GM13976 (cell line): ENCODE data around the gene EHMT1.

Source experiments
- DNase-seq: peaks from one replicate; pipeline ENCODE4 v3.0.0; 2012; ENCODE audit warnings: low spot score
- in situ Hi-C: fragments of 300-500 bp; cut with MboI; formaldehyde crosslinking; loops from one replicate; pipeline ENCODE4 v1.12.0; 2022; ENCODE audit warnings: low sequenced_read_pairs, mixed read lengths, inconsistent platforms; ENCODE audit not compliant: unreplicated experiment
- TF ChIP-seq, protein P1 (sequence below): IDR thresholded peaks from 2 replicates; pipeline ENCODE4 v1.5.1; 2012; ENCODE audit warnings: borderline replicate concordance, mild to moderate bottlenecking; ENCODE audit not compliant: insufficient read depth; ENCODE audit errors: extremely low read depth, missing control alignments, control extremely low read depth

The EHMT1 gene

GRCh38 chr9:137683262-137683864 is 64.6 kb downstream of the EHMT1 start:
- TF ChIP-seq, protein P1, sequence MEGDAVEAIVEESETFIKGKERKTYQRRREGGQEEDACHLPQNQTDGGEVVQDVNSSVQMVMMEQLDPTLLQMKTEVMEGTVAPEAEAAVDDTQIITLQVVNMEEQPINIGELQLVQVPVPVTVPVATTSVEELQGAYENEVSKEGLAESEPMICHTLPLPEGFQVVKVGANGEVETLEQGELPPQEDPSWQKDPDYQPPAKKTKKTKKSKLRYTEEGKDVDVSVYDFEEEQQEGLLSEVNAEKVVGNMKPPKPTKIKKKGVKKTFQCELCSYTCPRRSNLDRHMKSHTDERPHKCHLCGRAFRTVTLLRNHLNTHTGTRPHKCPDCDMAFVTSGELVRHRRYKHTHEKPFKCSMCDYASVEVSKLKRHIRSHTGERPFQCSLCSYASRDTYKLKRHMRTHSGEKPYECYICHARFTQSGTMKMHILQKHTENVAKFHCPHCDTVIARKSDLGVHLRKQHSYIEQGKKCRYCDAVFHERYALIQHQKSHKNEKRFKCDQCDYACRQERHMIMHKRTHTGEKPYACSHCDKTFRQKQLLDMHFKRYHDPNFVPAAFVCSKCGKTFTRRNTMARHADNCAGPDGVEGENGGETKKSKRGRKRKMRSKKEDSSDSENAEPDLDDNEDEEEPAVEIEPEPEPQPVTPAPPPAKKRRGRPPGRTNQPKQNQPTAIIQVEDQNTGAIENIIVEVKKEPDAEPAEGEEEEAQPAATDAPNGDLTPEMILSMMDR: no peak
- in situ Hi-C loops: no loop called here
- no peak for DNase-seq

DNA sequence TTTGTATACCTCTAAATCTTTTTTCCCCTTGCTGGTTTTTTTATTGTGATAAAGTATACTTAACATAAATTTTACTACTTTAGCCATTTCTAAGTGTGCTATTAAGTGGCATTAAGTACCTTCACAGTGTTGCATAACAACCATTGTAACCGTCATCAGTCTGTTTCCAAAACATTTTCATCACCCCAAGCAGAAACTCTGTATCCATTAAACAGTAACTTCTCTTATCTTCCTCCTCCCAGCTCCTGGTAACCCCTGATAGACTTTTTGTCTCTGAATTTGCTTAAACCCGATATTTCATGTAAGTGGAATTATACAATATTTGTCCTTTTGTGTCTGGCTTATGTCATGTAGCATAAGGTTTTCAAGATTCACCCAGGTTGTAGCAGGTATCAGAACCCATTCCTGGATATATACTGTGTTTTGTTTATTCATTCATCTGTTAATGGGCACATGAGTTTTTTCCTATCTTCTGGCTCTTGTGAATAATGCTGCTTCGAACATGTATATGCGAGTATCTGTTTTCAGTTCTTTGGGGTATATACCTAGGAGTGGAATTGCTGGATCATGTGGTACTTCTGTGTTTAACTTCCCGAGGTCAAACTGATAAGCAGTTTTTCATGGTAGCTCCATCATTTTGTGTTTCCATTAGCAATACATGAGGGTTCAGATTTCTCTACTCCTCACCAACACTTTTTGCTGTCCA is 66.4 kb downstream of the EHMT1 start:
- DNase-seq: no peak

DNA sequence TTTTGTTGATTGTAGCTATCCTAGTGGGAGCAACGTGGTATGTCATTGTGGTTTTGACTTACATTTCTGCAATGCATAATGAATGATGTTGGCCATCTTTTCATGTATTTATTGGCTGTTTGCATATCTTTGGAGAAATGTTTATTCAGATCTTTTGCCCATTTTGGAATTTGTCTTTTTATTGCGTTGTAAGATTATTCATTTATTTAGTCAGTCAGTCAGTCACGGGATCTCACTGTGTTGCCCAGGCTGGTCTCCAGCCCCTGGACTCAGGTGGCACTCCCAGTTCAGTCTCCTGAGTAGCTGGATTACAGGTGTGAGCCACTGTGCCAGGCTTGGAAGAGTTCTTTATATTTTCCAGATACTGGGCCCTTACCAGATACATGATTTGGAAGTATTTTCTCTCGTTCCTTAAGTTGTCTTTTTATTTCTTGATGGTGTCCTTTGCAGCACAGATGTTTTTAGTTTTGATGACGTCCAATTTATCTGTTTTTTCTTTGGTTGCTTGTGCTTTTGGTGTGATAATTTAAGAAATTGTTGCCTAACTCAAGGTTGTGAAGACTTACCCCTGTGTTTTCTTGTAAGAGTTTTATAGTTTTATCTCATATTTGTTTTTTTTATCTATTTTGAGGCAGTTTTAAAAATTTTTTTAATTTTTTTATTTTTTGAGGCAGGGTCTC is 67.1 kb downstream of the EHMT1 start:
- TF ChIP-seq, protein P1: no peak
- DNase-seq: no peak
- in situ Hi-C loops: no loop called here

More for the DNA sequence above, 66.4 kb downstream of the EHMT1 start:
- in situ Hi-C loops: no loop called here
- TF ChIP-seq, protein P1: no peak

DNA sequence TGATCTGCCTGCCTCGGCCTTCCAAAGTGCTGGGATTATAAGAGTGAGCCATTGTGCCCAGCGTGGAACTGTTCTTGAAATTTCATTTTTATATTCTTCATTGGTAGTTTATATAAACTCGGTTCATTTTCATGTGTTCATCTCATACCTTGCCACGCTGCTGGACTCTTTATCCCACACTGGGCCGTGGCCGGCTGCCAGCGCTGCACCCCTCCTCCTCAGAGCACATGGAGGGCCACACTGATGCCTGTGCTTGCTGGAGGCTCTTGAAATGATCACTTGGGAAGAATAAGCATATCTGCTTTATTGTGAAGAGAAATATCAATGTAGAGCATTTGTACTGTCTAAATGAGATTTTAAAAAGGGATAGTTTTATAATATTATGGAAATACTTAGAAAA is 69.5 kb downstream of the EHMT1 start:
- no peak for DNase-seq
- in situ Hi-C loops: no loop called here
- TF ChIP-seq, protein P1: no peak

GRCh38 chr9:137688725-137689124 is 69.9 kb downstream of the EHMT1 start:
- no peak for DNase-seq
- TF ChIP-seq, protein P1: no peak
- in situ Hi-C loops: no loop called here

DNA sequence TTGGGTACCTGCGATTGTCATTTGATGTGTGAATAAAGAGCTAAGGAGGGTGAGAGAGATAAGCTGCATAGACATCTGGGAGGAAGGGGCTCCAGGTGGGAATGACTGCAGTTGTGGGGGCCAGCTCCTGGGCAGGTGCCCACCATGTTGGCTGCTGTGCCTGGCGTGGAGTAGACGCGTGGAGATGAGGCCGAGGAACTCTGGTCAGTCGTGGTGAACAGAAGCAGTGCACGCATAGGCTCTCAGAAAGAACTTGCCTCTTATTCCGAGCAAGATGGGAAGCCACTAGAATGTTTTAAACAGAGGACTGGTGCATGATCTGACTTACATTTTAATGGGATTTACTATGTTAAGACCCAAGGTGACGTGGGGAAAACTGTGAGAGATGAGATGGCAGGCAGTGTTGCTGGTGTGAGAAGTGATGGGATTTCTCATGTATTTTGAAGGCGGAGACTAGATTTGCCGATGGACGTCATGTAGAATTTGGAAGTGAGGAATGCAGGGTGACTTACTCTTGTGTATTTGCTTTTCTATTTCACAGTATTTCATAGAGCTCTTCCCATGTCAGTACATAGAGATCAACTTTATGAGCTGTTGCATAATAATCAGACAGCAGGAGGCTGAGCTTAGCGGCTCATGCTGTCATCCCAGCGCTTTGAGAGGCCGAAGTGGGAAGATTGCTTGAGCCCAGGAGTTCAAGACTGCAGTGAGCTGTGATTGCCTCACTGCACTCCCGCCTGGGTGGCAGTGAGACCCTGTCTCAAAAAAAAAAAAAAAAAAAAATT is 71.1 kb downstream of the EHMT1 start:
- DNase-seq: no peak
- in situ Hi-C loops: no loop called here
- TF ChIP-seq, protein P1: no peak
